Glomerular visceral epithelial cell (primary cell): ENCODE measurements around the gene ATP10D.
"Not testable (repeated sequence)": the region's sequence is repeated elsewhere in the genome, so short reads cannot be mapped to it uniquely, and the experiment has no call there.

Experiments
- DNase-seq: peaks from one replicate; pipeline ENCODE4 v3.0.0-alpha.2; 2016; ENCODE audit errors: extremely low spot score

The ATP10D gene

DNA sequence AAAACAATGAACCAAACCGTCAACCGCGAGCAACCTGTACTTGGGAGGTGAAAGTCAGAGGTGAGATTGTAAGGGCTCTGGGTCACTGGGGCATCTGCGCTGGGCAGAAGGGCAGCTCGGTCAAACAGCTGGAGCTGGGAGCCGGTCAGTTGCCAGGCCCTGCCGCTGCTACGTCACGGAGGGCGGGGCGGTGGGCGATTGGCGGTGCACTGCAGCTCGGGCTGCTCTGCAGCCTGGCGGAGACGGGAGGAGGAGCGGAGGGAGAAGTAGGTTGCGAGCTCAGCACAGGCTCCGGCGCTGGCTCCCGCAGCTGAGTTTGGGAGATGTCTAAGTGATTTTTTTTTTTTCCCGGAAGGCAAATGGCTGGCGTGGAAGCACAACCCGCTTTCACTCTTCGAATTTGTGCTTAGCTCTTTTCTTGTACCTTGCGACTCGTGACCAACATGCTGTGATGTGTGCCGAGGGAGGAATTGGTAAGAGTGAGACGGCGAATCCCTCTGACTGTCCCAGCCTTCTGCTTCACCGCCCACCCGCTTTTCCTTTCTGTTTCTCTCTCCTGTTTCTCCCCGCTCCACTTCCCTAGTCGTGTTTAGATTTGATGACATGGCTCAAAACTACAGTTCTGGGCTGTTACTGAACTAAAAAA lies at the start of gene ATP10D:
Gene ATP10D (plus strand): TSS at position 229 of the 646 bp plus-strand sequence. CDS start 27,266 bp downstream, outside the sequence.
- peak; percentile 93 for DNase-seq

DNA sequence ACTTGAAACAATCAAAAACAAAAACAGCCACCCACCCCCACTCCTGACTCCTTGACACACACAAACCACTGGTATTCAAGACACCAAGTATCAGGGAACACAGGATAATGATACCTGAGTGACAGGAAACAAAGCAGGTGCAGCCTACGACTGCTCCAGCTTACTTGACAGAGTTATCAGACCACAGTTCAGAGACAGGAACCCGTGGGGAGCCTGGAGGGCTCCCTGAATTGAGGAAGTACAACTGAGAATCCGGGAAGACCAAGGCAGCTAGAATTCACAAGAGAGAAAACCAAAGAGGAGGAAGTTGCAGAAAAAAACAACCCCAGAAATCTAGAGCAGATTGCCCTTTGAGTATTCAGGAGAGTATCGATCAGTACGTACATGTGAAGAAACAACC lies 42.1 kb upstream of the ATP10D start:
- no peak for DNase-seq

DNA sequence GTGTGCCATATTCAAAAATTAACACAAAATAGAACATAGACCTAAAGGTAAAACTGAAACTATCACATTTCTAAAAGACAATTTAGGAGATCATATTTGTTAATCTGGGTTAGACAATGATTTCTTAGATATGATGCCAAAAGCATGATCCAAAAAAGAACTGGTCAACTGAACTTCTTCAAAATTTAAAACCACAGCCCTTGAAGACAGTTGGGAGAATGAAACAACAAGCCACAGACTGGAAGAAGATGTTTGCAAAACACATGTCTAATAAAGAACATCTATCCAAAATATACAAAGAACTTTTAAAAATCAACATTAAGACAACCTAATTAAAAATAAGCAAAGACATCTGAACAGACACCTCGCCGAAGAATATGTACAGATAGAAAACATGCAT lies 41.0 kb upstream of the ATP10D start:
- DNase-seq = no peak

DNA sequence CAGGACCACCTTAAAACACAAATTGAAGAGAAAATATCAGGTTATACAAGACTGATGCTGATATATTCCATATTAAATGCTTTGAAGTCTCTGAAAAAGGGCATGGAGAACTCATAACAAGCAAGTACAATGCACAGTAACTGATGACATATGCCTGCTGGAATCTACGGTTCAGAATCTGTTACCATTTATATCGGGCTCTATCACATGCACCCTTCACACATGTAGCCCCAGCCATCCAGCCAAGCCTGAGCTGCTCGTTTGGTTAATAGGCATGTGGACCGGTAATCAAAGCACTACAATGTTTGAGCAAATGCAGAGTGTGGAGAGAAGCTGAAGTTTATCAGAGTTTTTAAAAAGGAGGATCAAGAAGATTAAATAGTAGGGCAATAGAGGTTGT lies 33.4 kb upstream of the ATP10D start:
- no peak for DNase-seq

DNA sequence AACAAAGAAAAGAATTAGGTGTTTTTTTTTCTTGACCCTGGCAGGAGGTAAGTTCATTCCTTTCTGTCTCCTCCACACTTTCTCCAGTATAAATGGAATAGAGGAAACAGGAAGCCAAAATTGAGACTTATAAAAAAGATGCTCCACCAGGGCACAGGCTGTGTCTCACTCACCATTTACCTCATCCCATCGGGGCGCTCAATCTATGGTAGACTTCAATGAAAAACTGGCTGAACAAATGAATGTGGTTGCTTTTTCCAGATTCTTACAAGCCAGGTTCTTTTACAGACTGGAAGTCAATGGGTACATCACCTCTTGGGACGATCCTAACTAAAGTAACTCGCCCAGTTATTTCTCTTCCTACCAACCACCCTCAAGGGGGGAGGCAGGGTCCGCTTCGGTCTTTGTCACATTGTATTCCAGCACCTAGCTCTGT lies 22.3 kb upstream of the ATP10D start:
- no peak for DNase-seq

DNA sequence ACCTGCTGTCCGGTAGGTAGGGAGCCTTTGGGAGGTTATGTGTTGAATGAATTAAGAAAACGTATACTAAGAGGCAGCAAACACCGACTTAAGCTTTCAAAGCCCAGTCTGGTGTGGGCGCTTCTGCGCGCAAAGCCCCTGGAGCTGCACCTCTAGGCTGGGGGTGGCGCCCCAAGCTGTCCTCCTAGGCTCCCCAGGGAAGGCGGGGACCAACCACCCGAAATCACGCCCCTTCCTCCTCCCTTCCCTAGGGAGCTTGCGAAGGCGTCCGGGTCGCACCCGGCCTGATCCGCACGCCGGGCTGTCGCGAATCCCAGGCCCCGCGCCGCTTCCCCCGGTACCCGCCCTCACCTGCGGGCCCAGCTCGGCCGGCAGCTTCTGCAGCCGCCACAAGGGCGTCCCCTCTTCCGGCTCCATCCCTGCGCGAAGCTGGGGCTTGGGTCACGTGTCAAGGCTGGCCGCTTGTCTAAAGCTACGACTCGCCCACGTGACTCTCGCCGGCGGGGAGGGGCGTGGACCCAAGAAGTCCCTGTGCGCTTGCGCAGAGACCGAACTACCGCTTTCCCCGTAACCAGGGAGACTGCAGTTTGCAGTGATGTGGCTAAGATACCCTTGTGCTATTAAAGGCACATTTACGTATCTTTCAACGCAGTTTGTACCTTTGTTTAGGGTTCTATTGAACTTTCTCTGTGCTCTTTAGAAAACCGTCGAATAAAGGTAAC lies 21.7 kb upstream of the ATP10D start, which contains the start of gene COMMD8:
Gene COMMD8 (minus strand): TSS at position 468 of the 722 bp plus-strand sequence. CDS start 51 bp downstream, at position 417.
- peak; percentile 96 for DNase-seq

DNA sequence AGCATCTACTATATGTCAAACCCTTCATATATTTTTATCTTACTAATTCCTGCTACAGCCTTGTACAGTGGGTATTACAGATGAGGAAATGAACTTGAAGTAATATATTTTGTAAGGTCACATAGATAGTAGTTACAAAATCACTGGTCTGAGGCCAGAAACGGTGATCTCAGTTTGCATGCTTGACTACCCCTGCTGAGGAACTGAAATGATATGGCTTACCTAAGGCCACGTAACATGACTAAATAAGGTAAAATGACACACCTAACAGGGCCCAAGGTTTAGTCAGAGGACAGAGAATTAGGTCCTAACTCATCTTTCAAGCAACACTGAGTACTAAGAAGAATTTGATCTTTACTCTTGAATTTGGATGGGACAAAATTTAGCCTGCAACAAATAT lies 20.1 kb upstream of the ATP10D start:
- peak; percentile 58 for DNase-seq

DNA sequence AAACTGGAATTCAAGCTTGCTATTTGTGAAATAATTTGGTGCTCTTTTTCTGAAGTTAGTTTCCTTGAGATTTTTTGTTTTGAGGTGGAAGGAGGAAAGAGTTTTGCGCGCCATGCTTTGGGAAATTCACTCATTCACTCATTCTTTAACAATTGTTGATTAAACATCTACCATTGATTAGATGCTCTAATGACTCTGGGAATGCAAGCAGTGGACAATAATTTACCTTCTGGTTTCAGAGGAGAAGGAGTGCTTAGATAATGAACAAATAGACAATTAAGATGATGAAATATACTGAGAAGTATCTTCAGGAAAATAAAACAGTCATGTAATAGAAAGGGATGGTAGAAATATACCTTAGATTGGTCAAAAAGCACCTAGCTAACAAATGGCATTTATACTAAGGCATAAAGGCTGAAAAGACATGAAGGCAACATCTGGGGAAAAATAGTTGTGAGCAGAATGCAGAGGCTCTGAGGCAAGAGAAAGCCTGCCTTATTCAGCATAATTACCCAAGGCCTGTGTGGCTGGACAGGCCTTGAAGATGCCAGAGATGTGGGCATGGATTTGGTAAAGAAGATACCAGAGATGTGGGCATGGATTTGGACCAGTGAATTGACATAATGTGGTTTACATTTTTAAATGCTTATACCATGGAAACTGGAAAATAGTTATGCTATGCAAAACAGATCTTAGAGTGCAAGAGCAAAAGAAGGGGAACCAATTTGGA lies 18.9 kb upstream of the ATP10D start:
- DNase-seq = no peak

DNA sequence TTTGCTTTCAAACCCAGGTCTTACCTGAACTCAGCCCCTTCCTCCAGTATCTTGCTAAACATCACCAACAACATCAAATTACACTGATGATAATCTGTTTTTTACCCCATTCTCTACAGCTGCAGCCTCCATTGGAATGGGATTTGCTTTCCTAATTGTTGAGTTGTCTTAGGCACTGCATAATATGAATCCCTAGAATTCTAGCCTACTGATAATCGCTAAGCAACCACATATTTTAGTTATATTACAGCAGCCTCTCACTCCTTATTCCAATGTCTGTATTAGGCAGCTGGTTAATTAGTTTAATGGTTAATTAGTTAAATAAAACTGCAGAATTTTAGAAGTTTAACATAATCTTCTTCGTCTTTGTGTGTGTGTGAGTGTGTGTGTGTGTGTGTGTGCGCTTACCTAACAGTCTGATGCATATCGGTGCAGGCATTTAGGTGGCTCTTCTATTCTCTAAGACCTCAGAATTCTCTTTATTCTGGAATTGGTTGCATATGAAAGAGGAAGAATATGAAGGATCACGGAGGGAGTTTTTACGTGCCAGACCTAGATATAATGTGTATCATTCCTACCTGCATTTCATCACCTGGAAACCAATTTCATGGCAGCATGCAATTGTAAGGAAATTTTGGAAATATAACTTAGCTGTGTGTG lies 16.2 kb upstream of the ATP10D start:
- no peak for DNase-seq

DNA sequence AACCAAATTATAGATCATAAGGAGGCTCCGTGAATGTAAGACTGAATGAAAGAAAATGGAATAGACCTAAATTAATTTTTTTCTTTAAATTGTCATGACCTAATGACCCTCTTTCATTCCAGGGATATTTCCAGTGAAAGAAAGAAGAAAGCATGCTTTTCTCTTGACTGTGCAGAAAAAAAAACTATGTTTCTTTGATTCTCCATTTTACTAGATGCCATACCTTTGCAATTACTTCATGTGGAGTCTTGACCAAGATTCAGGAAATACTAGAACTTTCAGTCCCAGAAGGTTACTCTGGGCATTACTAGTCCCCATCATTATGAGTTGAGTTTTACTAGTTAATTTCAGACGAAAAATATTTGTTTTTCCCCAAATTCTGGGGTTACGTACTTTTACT lies 15.1 kb upstream of the ATP10D start:
- no peak for DNase-seq

DNA sequence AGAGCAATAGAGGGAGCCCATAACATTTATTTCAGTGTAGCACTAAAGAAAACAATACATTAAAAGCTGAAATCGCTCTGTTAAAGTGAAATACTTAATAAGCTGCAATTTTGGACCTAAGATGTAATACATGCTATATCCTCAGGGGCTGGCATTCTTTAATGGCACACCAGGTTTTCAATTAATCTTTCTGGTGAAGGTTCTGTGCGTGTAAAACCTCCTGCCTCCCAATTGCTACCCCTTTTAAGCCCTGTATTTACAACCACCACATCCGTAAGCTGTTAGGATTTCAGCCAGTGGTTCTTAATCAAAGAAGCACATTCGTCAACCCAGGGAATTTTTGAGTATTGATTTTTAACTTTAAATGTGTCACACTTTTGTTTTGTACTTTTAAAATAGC lies 14.0 kb upstream of the ATP10D start:
- no peak for DNase-seq

DNA sequence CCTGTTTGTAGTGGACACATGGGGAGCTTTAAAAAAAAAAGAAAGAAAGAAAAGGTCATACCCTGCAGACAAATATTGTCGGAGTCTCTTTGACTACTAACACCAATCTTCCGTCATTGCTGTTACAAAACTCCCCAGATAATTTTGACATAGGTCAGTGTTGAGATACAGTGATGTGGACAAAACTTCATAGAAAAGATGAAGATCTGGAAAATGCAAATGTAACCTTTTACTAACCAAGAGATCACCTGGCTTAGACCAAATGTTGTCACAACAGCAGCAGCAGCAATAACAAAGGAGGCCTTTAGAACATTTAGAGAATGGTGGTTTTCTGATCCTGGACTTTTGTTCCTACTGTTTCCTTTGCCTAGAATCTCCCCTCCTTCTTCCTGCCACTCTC lies 13.5 kb upstream of the ATP10D start:
- no peak for DNase-seq

DNA sequence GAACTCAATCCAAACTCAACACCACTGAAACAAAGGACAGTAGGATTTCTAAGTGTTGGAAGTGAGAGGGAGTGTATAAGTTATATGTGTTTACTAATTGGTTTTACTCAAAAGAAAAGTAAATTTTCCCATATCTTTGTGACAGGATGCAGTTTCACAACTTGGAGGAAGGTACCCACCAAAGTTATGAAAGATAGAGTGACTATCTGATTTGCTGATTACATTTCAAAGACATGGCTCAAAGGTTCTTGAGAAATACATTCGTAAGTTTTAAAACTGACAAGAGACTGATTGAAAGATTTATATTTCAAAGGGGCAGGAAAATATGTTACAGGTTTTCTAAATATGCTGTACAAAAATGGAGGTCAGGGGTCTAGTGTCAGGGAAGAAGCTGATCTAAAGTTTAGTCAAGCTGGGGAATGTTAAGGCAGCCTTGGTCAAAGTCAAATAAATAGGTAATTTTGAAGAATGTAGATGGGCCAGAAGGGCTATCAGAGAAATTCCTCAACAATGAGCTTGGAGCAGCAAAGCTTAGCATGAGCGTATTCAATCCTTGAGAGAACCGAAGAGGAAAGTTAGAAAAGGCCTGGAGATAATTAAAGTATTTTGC lies 11.8 kb upstream of the ATP10D start:
- DNase-seq = no peak

DNA sequence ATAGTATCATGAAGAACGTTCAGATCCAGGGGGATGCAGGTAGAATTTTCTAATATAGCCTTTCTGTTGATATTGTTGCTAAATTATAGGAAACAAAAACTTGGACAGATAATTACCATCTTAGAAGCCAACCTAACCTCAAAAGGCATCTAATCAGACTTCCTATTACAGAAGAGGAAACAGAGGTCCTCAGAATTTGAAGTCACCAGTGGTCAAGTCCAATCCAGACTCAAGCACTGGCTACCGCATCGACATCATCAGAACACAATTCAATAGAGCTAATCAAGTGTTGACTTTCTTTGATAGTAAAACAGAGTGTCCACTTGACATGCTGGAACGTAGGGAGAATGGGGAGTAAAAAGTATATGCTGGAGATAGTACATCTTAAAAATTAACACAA lies 10.3 kb upstream of the ATP10D start:
- DNase-seq = no peak

DNA sequence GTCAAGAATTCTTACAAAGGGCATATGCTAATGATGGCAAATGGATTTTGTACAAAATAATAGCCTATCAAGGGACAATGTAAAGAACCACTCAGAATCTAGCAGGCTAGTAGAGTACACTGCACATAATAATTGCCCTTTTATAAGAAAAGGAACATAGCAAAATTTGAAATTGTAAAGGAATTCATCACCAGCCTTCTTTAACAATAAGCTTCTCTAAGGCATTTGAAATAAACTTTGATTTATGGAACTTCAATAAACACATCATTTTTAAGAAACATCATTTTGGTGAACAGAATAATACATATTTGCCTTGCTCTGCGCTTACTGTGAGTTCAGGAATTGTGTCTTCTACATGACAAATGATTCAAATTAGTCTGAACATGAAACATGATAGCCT lies 9.7 kb upstream of the ATP10D start:
- no peak for DNase-seq

DNA sequence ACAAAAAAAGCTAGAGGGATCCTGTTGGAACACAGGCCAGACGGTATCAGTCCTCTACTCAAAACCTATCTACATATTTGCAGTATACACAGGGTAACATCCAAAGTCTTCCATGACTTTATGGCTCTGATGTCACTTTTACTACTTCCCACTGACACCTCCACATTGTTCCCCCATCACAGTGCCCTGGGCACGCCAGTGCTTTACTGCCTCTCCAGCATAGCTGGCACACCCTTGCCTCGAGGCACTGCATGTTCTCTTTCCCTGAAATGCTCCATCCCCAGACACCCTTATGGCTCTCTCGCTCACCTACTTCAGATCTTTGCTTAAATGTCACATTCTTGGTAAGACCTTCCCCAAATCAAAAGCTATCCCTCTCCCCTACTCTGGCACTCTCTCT lies 6.3 kb upstream of the ATP10D start:
- DNase-seq = no peak

DNA sequence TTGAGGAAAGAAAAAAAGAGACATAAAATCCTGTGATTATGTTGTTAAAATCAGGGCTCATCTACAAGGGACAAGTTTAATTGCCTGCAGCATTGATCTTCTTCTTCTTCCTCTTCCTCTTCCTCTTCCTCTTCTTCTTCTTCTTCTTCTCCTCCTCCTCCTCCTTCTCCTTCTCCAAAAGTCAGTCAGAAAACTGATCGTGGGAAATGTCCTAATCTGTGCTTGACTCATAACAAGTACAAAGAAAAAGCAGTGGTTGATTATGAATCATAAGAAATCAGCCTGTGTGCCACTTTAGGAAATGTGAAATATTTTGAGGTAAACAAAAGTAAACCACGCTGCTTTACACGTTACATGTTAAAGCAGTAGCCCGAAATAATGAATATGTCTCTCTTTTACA lies 2.7 kb upstream of the ATP10D start:
- peak; percentile 10 for DNase-seq

DNA sequence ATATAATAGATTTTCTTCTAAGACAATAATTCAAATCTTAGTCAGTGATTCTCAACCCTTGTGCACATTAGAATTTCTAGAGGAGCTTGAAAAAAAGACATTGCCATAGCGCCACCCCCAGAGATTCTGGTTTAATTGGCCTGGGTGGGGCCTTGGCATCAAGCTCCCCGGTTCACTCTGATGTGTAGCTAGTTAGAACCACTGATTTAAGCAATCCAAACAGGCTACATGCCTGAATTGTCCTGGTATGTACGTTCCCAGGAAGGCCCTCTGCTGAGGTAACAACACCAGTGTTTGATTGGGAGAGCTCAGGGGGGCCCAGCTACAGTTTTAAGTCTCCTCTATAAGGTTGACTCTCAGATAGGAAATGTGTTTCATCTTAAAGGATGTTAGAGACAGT lies 1.3 kb upstream of the ATP10D start:
- peak; percentile 48 for DNase-seq

DNA sequence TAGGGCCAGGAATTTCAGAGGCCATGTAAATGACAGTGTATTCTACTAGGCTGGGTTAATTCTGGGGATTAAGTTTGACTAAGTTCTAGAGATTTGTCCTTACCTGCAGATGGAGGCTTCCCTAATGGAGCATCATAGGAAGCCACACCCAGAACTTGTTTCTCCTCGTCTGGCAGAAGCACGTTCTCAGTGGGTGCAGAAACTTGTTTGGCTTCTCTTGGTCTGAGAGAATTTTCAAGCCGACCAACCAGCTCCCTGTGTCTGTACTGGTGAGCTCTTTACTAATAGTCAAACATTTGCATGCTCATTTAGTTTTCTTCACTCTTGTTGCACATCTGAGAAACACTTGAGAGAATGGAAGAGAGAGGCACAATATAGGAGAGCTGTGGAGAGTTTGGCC lies 907 bp upstream of the ATP10D start:
- DNase-seq = no peak

DNA sequence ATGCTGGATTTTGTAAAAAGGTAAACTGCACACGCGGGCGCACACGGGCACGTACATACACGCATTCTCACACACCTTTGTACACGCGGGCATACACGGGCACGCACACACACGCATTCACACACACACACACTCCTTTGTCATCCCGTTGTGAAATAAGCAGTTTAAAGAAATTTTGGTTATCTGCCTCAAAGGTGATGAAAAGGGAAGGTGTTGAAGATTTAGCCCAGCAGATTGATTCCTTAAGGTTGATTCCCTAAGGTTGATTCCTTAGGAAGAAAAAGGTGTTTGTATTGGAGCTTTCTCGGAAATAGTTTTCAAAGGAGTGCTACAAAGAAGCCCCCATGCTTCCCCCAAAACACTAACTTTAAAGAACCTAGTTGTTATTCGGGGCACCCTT lies 693 bp downstream of the ATP10D start:
- no peak for DNase-seq

DNA sequence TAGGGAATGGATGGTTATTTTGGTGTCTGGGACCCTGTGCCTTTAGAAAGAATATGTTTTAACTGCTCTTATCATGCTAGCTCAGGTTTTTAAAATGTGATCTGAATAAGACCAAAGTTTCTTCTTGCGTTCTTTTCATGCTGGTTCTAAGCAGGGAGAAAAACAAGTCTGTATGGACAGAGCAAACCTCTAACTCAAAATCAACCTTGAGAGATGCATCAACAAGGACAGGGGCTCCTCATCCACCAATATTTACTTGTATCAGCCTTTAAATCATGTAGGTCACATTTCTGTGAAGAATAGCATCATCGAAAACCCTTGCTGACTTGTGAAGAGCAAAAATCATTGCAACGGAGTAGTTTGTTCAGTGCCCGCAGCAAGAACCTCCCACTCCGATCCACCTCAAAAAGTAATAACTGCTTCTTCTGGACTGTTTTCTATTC lies 1.2 kb downstream of the ATP10D start:
- DNase-seq = no peak

DNA sequence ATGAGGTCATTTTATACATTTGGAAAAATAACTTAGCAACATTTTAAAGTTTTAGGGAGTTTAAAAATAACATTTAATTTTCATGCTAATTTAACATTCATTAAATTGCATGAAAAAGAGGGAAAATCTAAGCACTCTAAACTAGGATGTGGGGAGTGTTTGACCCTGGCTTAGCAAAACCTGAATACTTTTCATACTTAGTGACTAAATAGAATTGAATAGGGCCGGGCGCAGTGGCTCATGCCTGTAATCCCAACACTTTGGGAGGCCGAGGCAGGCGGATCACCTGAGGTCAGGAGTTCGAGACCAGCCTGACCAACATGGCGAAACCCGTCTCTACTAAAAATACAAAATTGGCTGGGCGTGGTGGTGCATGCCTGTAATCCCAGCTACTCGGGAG lies 1.7 kb downstream of the ATP10D start:
- DNase-seq = not testable (repeated sequence)
